ENCODE results near the gene LINGO1. TPM values are rescaled to one million over a fixed set of nuclear protein-coding genes. Genes with fewer than 3 reads are reported as not detected.

Gene LINGO1
- total RNA-seq, 1 donor from 2014 or later: 18.3 TPM

GRCh38 chr15:77607111-77607893, 25.4 kb downstream of the LINGO1 start:
- Histone ChIP-seq H3K27ac (no peak overlapping the region), H3K27me3 (no peaks in the 10 kb centered on the region), H3K4me3 (no peak overlapping the region), H3K36me3 (no peaks in the 10 kb centered on the region), H3K4me1 (no peaks in the 10 kb centered on the region), H3K9me3 (no peaks in the 10 kb centered on the region)
- intact Hi-C loops (cut with DNase I): no loop called here
- DNase-seq (ENCODE audit: low spot score in 2 of 2): no peak
- TF ChIP-seq CTCF (IDR thresholded peaks at IDR 0.05): no peak

- Histone ChIP-seq H3K9me3 (no peaks in the 10 kb centered on the region), H3K4me1 (no peaks in the 10 kb centered on the region), H3K27me3 (no peaks in the 10 kb centered on the region), H3K27ac (no peak overlapping the region), H3K36me3 (no peaks in the 10 kb centered on the region), H3K4me3 (no peak overlapping the region)
- TF ChIP-seq CTCF (IDR thresholded peaks at IDR 0.05): no peak
- intact Hi-C loops (cut with DNase I): no loop called here
- no peak for DNase-seq (ENCODE audit: low spot score in 2 of 2)
Observed at GRCh38 chr15:77606142-77607034, 26.3 kb downstream of the LINGO1 start.

- no peak overlapping the region for H3K27ac ChIP-seq
- TF ChIP-seq CTCF (IDR thresholded peaks at IDR 0.05): no peak
- no peaks in the 10 kb centered on the region for H3K9me3 ChIP-seq
- intact Hi-C loops (cut with DNase I): no loop called here
- H3K36me3 ChIP-seq: no peaks in the 10 kb centered on the region
- DNase-seq (ENCODE audit: low spot score in 2 of 2): no peak
- no peaks in the 10 kb centered on the region for H3K4me1 ChIP-seq
- no peaks in the 10 kb centered on the region for H3K27me3 ChIP-seq
- no peak overlapping the region for H3K4me3 ChIP-seq
Observed at GRCh38 chr15:77605547-77605946, 27.2 kb downstream of the LINGO1 start.

- Histone ChIP-seq H3K9me3 (no peaks in the 10 kb centered on the region), H3K27me3 (no peaks in the 10 kb centered on the region), H3K4me3 (no peak overlapping the region), H3K36me3 (no peaks in the 10 kb centered on the region), H3K27ac (no peak overlapping the region), H3K4me1 (no peaks in the 10 kb centered on the region)
- TF ChIP-seq CTCF (IDR thresholded peaks at IDR 0.05): no peak
- intact Hi-C loops (cut with DNase I): no loop called here
- no peak for DNase-seq (ENCODE audit: low spot score in 2 of 2)
Observed at GRCh38 chr15:77604973-77605372, 27.7 kb downstream of the LINGO1 start.

GRCh38 chr15:77603611-77604336, 28.9 kb downstream of the LINGO1 start:
- intact Hi-C loops (cut with DNase I): no loop called here
- Histone ChIP-seq H3K36me3 (no peaks in the 10 kb centered on the region), H3K27ac (no peak overlapping the region), H3K27me3 (no peaks in the 10 kb centered on the region), H3K4me3 (no peak overlapping the region), H3K4me1 (no peaks in the 10 kb centered on the region), H3K9me3 (no peaks in the 10 kb centered on the region)
- no peak for TF ChIP-seq CTCF (IDR thresholded peaks at IDR 0.05)
- DNase-seq (ENCODE audit: low spot score in 2 of 2): no peak

Measured in ascending aorta (tissue), 2 donors.